ENCODE results near the gene C5AR1. TPM values are rescaled to one million over a fixed set of nuclear protein-coding genes. Genes with fewer than 3 reads are reported as not detected.
A peak's percentile ranks its signal among the peaks of the same experiment; 100 is the strongest.

Gene C5AR1
- total RNA-seq, 1 donor from 2014 or later, result 79.9 TPM

DNA sequence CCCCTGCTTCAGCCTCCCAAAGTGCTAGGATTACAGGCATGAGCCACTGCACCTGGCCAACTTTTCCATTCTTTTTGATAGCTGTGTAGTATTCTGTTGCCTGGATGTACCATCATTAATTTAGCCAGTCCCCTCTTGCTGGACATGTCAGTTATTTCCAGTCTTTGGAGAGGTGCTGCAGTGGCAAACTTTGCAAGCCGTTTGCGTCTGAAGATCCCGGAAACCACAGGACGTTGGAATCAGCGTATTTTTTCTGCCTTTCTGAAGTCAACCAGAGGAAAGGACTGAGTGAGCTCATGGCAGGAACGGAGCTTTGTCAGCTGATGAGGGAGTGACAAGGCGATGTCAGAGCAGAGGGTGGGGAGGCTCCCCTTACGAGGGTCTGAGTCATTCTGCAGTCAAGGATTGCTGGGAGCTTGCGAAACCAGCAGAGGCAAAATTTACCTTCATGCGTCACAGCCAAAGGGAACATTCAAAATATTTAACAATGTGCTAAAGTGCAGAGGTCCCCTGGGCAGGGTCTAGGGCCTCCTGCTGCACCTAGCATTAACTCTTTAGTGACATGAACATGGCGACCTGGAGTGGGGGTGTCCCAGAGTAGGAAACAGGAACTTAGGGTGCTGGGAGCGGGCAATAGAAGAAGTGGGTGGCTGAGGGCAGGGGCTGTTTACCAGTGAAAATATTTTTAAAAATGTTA is 5.6 kb downstream of the C5AR1 start:
- peak; percentile 81 for DNase-seq
- ATAC-seq, result peak; percentile 93 to 95
- H3K27ac ChIP-seq, result peak overlapping the region; percentile 65

DNA sequence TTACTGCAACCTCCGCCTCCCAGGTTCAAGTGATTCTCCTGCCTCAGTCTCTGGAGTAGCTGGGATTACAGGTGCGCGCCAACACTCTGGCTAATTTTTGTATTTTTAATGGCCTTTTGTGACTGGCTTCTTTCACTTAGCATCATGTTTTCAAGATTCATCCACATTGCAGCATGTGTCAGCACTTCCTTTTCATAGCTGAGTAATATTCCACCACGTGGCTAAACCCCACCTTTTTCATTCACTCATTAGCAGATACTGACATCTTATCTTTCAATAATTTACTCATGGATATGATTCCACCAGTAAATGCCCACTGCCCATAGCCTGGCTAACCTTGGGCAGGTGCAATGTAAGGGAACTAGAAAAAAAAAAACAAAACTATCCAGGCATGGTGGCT is 6.9 kb downstream of the C5AR1 start:
- ATAC-seq, result no peak
- DNase-seq, result no peak
- H3K4me3 ChIP-seq, result no peak overlapping the region
- H3K9me3 ChIP-seq, result no peaks in the 10 kb centered on the region
- H3K36me3 ChIP-seq, result peaks cover 8% of the 10 kb centered on the region
- TF ChIP-seq, protein P1, sequence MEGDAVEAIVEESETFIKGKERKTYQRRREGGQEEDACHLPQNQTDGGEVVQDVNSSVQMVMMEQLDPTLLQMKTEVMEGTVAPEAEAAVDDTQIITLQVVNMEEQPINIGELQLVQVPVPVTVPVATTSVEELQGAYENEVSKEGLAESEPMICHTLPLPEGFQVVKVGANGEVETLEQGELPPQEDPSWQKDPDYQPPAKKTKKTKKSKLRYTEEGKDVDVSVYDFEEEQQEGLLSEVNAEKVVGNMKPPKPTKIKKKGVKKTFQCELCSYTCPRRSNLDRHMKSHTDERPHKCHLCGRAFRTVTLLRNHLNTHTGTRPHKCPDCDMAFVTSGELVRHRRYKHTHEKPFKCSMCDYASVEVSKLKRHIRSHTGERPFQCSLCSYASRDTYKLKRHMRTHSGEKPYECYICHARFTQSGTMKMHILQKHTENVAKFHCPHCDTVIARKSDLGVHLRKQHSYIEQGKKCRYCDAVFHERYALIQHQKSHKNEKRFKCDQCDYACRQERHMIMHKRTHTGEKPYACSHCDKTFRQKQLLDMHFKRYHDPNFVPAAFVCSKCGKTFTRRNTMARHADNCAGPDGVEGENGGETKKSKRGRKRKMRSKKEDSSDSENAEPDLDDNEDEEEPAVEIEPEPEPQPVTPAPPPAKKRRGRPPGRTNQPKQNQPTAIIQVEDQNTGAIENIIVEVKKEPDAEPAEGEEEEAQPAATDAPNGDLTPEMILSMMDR (IDR thresholded peaks at IDR 0.05), result no peak
- peaks cover 10% of the 10 kb centered on the region for H3K4me1 ChIP-seq
- intact Hi-C loops (cut with DNase I), result no loop called here
- H3K27me3 ChIP-seq (ENCODE audit: low read depth), result peaks cover 15% of the 10 kb centered on the region
- no peak overlapping the region for H3K27ac ChIP-seq

More for the DNA sequence above, 5.6 kb downstream of the C5AR1 start:
- Histone ChIP-seq H3K4me1 (peaks cover 10% of the 10 kb centered on the region), H3K36me3 (peaks cover 7% of the 10 kb centered on the region), H3K27me3 (ENCODE audit: low read depth) (peaks cover 14% of the 10 kb centered on the region), H3K4me3 (no peak overlapping the region), H3K9me3 (no peaks in the 10 kb centered on the region)
- intact Hi-C loops (cut with DNase I), result no loop called here
- TF ChIP-seq, protein P1 (IDR thresholded peaks at IDR 0.05), result no peak

GRCh38 chr19:47319923-47320871 is 10.5 kb downstream of the C5AR1 start:
- ATAC-seq (no peak), DNase-seq (no peak)
- Histone ChIP-seq H3K4me1 (peaks cover 4% of the 10 kb centered on the region), H3K9me3 (no peaks in the 10 kb centered on the region), H3K4me3 (no peak overlapping the region), H3K36me3 (peaks cover 8% of the 10 kb centered on the region), H3K27me3 (ENCODE audit: low read depth) (peaks cover 9% of the 10 kb centered on the region), H3K27ac (no peak overlapping the region)
- TF ChIP-seq, protein P1 (IDR thresholded peaks at IDR 0.05), result no peak
- intact Hi-C loops (cut with DNase I), result no loop called here

DNA sequence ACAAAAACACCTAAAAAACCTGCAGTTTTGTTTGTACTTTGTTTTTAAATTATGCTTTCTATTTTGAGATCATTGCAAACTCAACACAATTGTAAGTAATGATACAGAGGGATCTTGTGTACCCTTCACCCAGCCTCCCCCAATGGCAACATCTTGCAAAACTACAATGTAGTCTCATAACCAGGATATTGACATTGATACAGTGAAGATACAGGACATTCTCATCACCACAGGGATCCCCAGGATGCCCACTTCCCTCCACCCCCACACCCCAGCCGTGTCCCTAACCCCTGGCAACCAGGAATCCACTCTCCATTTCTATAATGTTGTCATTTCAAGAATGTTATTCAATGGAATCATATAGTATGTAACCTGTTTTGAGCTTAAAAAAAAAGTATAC is 12.0 kb downstream of the C5AR1 start:
- Histone ChIP-seq H3K36me3 (peaks cover 8% of the 10 kb centered on the region), H3K4me1 (peaks cover 5% of the 10 kb centered on the region)

DNA sequence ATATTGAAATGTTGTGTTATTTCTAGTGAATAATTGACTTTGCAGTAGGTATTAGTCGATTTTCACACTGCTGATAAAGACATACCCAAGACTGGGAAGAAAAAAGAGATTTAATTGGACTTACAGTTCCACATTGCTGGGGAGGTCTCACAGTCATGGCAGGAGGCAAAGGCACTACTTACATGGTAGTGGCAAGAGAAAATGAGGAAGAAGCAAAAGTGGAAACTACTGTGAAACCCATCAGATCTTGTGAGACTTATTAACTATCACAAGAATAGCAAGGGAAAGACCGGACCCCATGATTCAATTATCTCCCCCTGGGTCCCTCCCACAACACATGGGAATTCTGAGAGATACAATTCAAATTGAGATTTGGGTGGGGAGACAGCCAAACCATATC is 12.4 kb downstream of the C5AR1 start:
- Histone ChIP-seq H3K4me3 (no peak overlapping the region), H3K36me3 (peaks cover 8% of the 10 kb centered on the region), H3K27ac (peak overlapping the region; percentile 24), H3K4me1 (peaks cover 5% of the 10 kb centered on the region), H3K9me3 (no peaks in the 10 kb centered on the region), H3K27me3 (ENCODE audit: low read depth) (peaks cover 9% of the 10 kb centered on the region)
- ATAC-seq (no peak), DNase-seq (no peak)
- intact Hi-C loops (cut with DNase I), result no loop called here
- TF ChIP-seq, protein P1 (IDR thresholded peaks at IDR 0.05), result no peak

More for the DNA sequence above, 12.0 kb downstream of the C5AR1 start:
- Histone ChIP-seq H3K27ac (no peak overlapping the region), H3K4me3 (no peak overlapping the region), H3K9me3 (no peaks in the 10 kb centered on the region), H3K27me3 (ENCODE audit: low read depth) (peaks cover 9% of the 10 kb centered on the region)
- no peak for DNase-seq
- intact Hi-C loops (cut with DNase I), result no loop called here
- ATAC-seq, result no peak
- TF ChIP-seq, protein P1 (IDR thresholded peaks at IDR 0.05), result no peak
